ENCODE measurements around the gene FAM229A.

FAM229A gene

DNA sequence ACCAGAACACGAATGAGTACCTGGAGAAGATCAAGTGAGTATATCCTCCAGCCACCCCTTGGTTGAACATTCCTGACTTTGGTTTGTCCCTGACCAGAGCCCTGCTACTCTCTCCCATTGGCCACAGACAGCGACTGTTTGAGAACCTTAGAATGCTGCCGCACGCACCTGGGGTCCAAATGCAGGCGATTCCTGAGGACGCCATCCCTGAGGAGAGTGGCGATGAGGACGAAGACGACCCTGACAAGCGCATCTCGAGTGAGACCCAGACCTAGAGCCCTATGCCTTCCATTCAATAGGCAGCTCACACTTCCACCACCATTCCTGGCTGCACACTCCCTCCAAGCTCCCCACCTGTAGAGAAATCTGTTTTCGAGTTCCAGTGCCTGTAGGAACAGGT, 30.7 kb downstream of the FAM229A start:
- no peak overlapping the region for H3K4me3 ChIP-seq (ENCODE audit: insufficient read depth, low read depth, low read length)
- no peaks in the 10 kb centered on the region for H3K9me3 ChIP-seq (ENCODE audit: control insufficient read depth, low read length)
- WGBS, 2 experiments: 95% methylated on average over 12 of the region's 12 CpGs
- no peaks in the 10 kb centered on the region for H3K27me3 ChIP-seq (ENCODE audit: control insufficient read depth, insufficient read depth, low read length, poor library complexity, severe bottlenecking)
- H3K27ac ChIP-seq (ENCODE audit: insufficient read depth, low read depth, low read length, poor library complexity, severe bottlenecking): no peak overlapping the region
- peaks cover 55% of the 10 kb centered on the region for H3K36me3 ChIP-seq (ENCODE audit: control insufficient read depth, insufficient read depth, low read length)
- H3K4me1 ChIP-seq (ENCODE audit: control insufficient read depth, insufficient read depth, low read length): peaks cover 11% of the 10 kb centered on the region

DNA sequence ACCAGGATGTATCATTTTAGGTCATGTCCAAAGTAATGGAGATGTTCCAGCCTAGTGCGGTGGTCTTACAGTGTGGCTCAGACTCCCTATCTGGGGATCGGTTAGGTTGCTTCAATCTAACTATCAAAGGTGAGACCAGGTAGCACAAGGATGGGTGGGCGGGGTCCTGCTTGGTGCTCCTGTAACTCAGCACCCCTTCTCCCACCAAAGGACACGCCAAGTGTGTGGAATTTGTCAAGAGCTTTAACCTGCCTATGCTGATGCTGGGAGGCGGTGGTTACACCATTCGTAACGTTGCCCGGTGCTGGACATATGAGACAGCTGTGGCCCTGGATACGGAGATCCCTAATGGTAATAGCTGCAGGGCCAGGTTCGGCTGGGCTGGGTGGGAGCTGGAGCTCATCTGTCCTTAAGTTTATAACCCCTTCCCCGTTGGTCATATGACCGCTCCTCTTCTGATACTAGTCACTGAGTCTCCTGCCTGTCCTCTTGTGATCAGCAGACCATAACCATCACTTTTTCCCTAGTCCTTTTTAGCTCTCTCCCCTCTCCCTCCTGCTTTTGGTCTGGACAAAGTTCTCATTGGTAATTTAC, 31.6 kb downstream of the FAM229A start:
- Histone ChIP-seq H3K4me1 (ENCODE audit: control insufficient read depth, insufficient read depth, low read length) (peaks cover 10% of the 10 kb centered on the region), H3K4me3 (ENCODE audit: insufficient read depth, low read depth, low read length) (no peak overlapping the region), H3K9me3 (ENCODE audit: control insufficient read depth, low read length) (no peaks in the 10 kb centered on the region), H3K36me3 (ENCODE audit: control insufficient read depth, insufficient read depth, low read length) (peaks cover 56% of the 10 kb centered on the region), H3K27ac (ENCODE audit: insufficient read depth, low read depth, low read length, poor library complexity, severe bottlenecking) (no peak overlapping the region), H3K27me3 (ENCODE audit: control insufficient read depth, insufficient read depth, low read length, poor library complexity, severe bottlenecking) (no peaks in the 10 kb centered on the region)
- WGBS, 2 experiments: 96 to 97% methylated on average over 12 of the region's 12 CpGs

- no peak overlapping the region for H3K27ac ChIP-seq (ENCODE audit: insufficient read depth, low read depth, low read length, poor library complexity, severe bottlenecking)
- peaks cover 10% of the 10 kb centered on the region for H3K4me1 ChIP-seq (ENCODE audit: control insufficient read depth, insufficient read depth, low read length)
- no peaks in the 10 kb centered on the region for H3K27me3 ChIP-seq (ENCODE audit: control insufficient read depth, insufficient read depth, low read length, poor library complexity, severe bottlenecking)
- no peaks in the 10 kb centered on the region for H3K9me3 ChIP-seq (ENCODE audit: control insufficient read depth, low read length)
- 96 to 97% methylated on average over 4 of the region's 4 CpGs for WGBS, 2 experiments
- H3K4me3 ChIP-seq (ENCODE audit: insufficient read depth, low read depth, low read length): no peak overlapping the region
- H3K36me3 ChIP-seq (ENCODE audit: control insufficient read depth, insufficient read depth, low read length): peaks cover 60% of the 10 kb centered on the region
Measured at GRCh38 chr1:32329931-32330466, 32.3 kb downstream of the FAM229A start.

- 94 to 97% methylated on average over 11 of the region's 11 CpGs for WGBS, 2 experiments
- H3K36me3 ChIP-seq (ENCODE audit: control insufficient read depth, insufficient read depth, low read length): peaks cover 38% of the 10 kb centered on the region
- no peaks in the 10 kb centered on the region for H3K4me1 ChIP-seq (ENCODE audit: control insufficient read depth, insufficient read depth, low read length)
- H3K27ac ChIP-seq (ENCODE audit: insufficient read depth, low read depth, low read length, poor library complexity, severe bottlenecking): no peak overlapping the region
- H3K4me3 ChIP-seq (ENCODE audit: insufficient read depth, low read depth, low read length): no peak overlapping the region
- H3K9me3 ChIP-seq (ENCODE audit: control insufficient read depth, low read length): no peaks in the 10 kb centered on the region
- no peaks in the 10 kb centered on the region for H3K27me3 ChIP-seq (ENCODE audit: control insufficient read depth, insufficient read depth, low read length, poor library complexity, severe bottlenecking)
Measured at GRCh38 chr1:32327204-32327603, 35.1 kb downstream of the FAM229A start.

- Histone ChIP-seq H3K27ac (ENCODE audit: insufficient read depth, low read depth, low read length, poor library complexity, severe bottlenecking) (no peak overlapping the region), H3K27me3 (ENCODE audit: control insufficient read depth, insufficient read depth, low read length, poor library complexity, severe bottlenecking) (no peaks in the 10 kb centered on the region), H3K9me3 (ENCODE audit: control insufficient read depth, low read length) (no peaks in the 10 kb centered on the region), H3K4me3 (ENCODE audit: insufficient read depth, low read depth, low read length) (no peak overlapping the region), H3K36me3 (ENCODE audit: control insufficient read depth, insufficient read depth, low read length) (peaks cover 11% of the 10 kb centered on the region), H3K4me1 (ENCODE audit: control insufficient read depth, insufficient read depth, low read length) (no peaks in the 10 kb centered on the region)
- 89 to 96% methylated on average over 4 to 5 of the region's 5 CpGs for WGBS, 2 experiments
Measured at GRCh38 chr1:32321712-32322291, 40.5 kb downstream of the FAM229A start.

GRCh38 chr1:32318127-32318869, 44.0 kb downstream of the FAM229A start:
- Histone ChIP-seq H3K4me3 (ENCODE audit: insufficient read depth, low read depth, low read length) (no peak overlapping the region), H3K27me3 (ENCODE audit: control insufficient read depth, insufficient read depth, low read length, poor library complexity, severe bottlenecking) (no peaks in the 10 kb centered on the region), H3K27ac (ENCODE audit: insufficient read depth, low read depth, low read length, poor library complexity, severe bottlenecking) (no peak overlapping the region), H3K36me3 (ENCODE audit: control insufficient read depth, insufficient read depth, low read length) (peaks cover 7% of the 10 kb centered on the region), H3K9me3 (ENCODE audit: control insufficient read depth, low read length) (no peaks in the 10 kb centered on the region), H3K4me1 (ENCODE audit: control insufficient read depth, insufficient read depth, low read length) (no peaks in the 10 kb centered on the region)
- WGBS, 2 experiments: 94 to 95% methylated on average over 10 of the region's 10 CpGs

DNA sequence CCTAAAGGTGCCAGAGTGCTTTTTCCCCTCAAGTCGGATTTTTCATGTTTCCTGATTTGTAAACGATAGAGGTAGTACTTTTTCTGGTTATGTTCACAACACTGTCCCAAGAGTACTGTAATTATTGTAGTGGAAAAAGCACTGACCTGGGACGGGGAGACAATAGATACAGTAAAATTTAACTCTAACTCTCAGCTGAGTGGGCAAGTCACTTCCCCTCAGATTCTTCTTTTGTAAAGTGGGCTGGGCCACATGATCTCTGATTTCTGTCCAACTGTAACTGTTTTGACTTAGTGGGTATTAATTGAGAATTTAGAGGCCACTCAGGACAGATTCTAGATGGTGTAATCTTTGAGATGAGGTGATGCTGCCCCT, 45.4 kb downstream of the FAM229A start:
- H3K27me3 ChIP-seq (ENCODE audit: control insufficient read depth, insufficient read depth, low read length, poor library complexity, severe bottlenecking): no peaks in the 10 kb centered on the region
- no peak overlapping the region for H3K4me3 ChIP-seq (ENCODE audit: insufficient read depth, low read depth, low read length)
- no peaks in the 10 kb centered on the region for H3K9me3 ChIP-seq (ENCODE audit: control insufficient read depth, low read length)
- H3K27ac ChIP-seq (ENCODE audit: insufficient read depth, low read depth, low read length, poor library complexity, severe bottlenecking): no peak overlapping the region
- WGBS, 2 experiments: 97 to 100% methylated on average over 3 of the region's 3 CpGs
- H3K36me3 ChIP-seq (ENCODE audit: control insufficient read depth, insufficient read depth, low read length): peaks cover 7% of the 10 kb centered on the region
- H3K4me1 ChIP-seq (ENCODE audit: control insufficient read depth, insufficient read depth, low read length): no peaks in the 10 kb centered on the region

- H3K4me1 ChIP-seq (ENCODE audit: control insufficient read depth, insufficient read depth, low read length): no peaks in the 10 kb centered on the region
- no peaks in the 10 kb centered on the region for H3K9me3 ChIP-seq (ENCODE audit: control insufficient read depth, low read length)
- 93 to 99% methylated on average over 2 of the region's 2 CpGs for WGBS, 2 experiments
- no peaks in the 10 kb centered on the region for H3K27me3 ChIP-seq (ENCODE audit: control insufficient read depth, insufficient read depth, low read length, poor library complexity, severe bottlenecking)
- H3K27ac ChIP-seq (ENCODE audit: insufficient read depth, low read depth, low read length, poor library complexity, severe bottlenecking): no peak overlapping the region
- no peak overlapping the region for H3K4me3 ChIP-seq (ENCODE audit: insufficient read depth, low read depth, low read length)
- no peaks in the 10 kb centered on the region for H3K36me3 ChIP-seq (ENCODE audit: control insufficient read depth, insufficient read depth, low read length)
Measured at GRCh38 chr1:32311709-32312393, 50.4 kb downstream of the FAM229A start.
